DOHH2 (cell line): ENCODE measurements around the gene ADH4.
A peak's percentile ranks its signal among the peaks of the same experiment; 100 is the strongest.

Experiments
- H3F3A ChIP-seq: fragments of 200-600 bp; sonication (generic), shearing (Covaris generic); 2 replicates; pipeline ENCODE4 v1.6.0; 2016; ENCODE audit warnings: antibody characterized with exemption, mild to moderate bottlenecking; ENCODE audit not compliant: control insufficient read depth, insufficient read depth
- H3K27ac ChIP-seq: fragments of 200-600 bp; sonication (generic); 2 replicates; pipeline ENCODE4 v1.5.1; 2014; ENCODE audit warnings: low read depth, mild to moderate bottlenecking, low read length, moderate library complexity
- H3K27me3 ChIP-seq: fragments of 200-600 bp; sonication (generic); 2 replicates; pipeline ENCODE4 v1.6.1; 2014; ENCODE audit warnings: mild to moderate bottlenecking, low read length, mixed read lengths; ENCODE audit not compliant: control insufficient read depth
- H3K36me3 ChIP-seq: fragments of 200-600 bp; sonication (generic); 2 replicates; pipeline ENCODE4 v1.6.1; 2014; ENCODE audit warnings: mild to moderate bottlenecking, low read length, moderate library complexity, mixed read lengths; ENCODE audit not compliant: control insufficient read depth
- H3K4me1 ChIP-seq: fragments of 200-600 bp; sonication (generic); 2 replicates; pipeline ENCODE4 v1.6.1; 2014; ENCODE audit warnings: mild to moderate bottlenecking, low read length, mixed read lengths; ENCODE audit not compliant: control insufficient read depth
- H3K4me2 ChIP-seq: fragments of 200-600 bp; sonication (generic); 2 replicates; pipeline ENCODE4 v1.6.0; 2014; ENCODE audit warnings: mild to moderate bottlenecking, low read length, moderate library complexity
- H3K4me3 ChIP-seq: fragments of 200-600 bp; sonication (generic); 2 replicates; pipeline ENCODE4 v1.5.1; 2014; ENCODE audit warnings: mild to moderate bottlenecking, low read length, mixed read lengths
- H3K79me2 ChIP-seq: fragments of 200-600 bp; sonication (generic); 2 replicates; pipeline ENCODE4 v1.6.1; 2014; ENCODE audit warnings: mild to moderate bottlenecking, low read length, mixed read lengths; ENCODE audit not compliant: control insufficient read depth
- H3K9me2 ChIP-seq: fragments of 200-600 bp; sonication (generic); replicated peaks from 2 replicates; pipeline ENCODE4 v1.6.1; 2014; ENCODE audit warnings: mild to moderate bottlenecking, low read length, mixed read lengths; ENCODE audit not compliant: control insufficient read depth
- H3K9me3 ChIP-seq: fragments of 200-600 bp; sonication (generic); 2 replicates; pipeline ENCODE4 v1.6.1; 2014; ENCODE audit warnings: antibody characterized with exemption, low read length, mixed read lengths; ENCODE audit not compliant: control insufficient read depth, insufficient read depth
- H4K20me1 ChIP-seq: fragments of 200-600 bp; sonication (generic); 2 replicates; pipeline ENCODE4 v1.6.0; 2014; ENCODE audit warnings: low read depth, mild to moderate bottlenecking, antibody characterized with exemption, low read length, moderate library complexity; ENCODE audit not compliant: control insufficient read depth, insufficient read depth
- CTCF ChIP-seq: fragments of 200-600 bp; sonication (generic); IDR thresholded peaks from one replicate; pipeline ENCODE4 v1.5.1; 2014; ENCODE audit warnings: antibody characterized with exemption, mild to moderate bottlenecking, low read depth, low read length; ENCODE audit not compliant: poor library complexity, severe bottlenecking
- EZH2phosphoT487 ChIP-seq: fragments of 200-600 bp; sonication (generic); IDR thresholded peaks from 2 replicates; pipeline ENCODE4 v1.6.1; 2017; ENCODE audit warnings: borderline replicate concordance, mild to moderate bottlenecking, antibody characterized with exemption, low read length, moderate library complexity, mixed read lengths

Gene ADH4

GRCh38 chr4:99088481-99089365 is 55.4 kb downstream of the ADH4 start, which contains the start of gene ADH5:
Gene ADH5 (minus strand): TSS chr4:99088788. CDS start chr4:99088700, 88 bp downstream.
- H3K9me3 ChIP-seq = no peaks in the 10 kb centered on the region
- no peaks in the 10 kb centered on the region for H3K27me3 ChIP-seq
- peaks cover 46% of the 10 kb centered on the region for H3K79me2 ChIP-seq
- H3K36me3 ChIP-seq = peaks cover 24% of the 10 kb centered on the region
- H3K9me2 ChIP-seq = no peaks in the 10 kb centered on the region
- no peaks in the 10 kb centered on the region for H4K20me1 ChIP-seq
- H3K27ac ChIP-seq = peak within 1 kb of the TSS; percentile 38
- peak within 1 kb of the TSS; percentile 96 for H3K4me2 ChIP-seq
- H3K4me3 ChIP-seq = peak within 1 kb of the TSS; percentile 97
- H3K4me1 ChIP-seq = peaks cover 15% of the 10 kb centered on the region
- no peaks in the 10 kb centered on the region; the same call in 1 of the 2 replicates for H3F3A ChIP-seq
- TF ChIP-seq EZH2phosphoT487 (no peak), CTCF (no peak)

- peak overlapping the region; percentile 38; the same call in 1 of the 2 replicates for H3K27ac ChIP-seq
Observed at GRCh38 chr4:99088023-99088449, 56.1 kb downstream of the ADH4 start.

GRCh38 chr4:99084595-99084994 is 59.5 kb downstream of the ADH4 start:
- Histone ChIP-seq H3K27me3 (no peaks in the 10 kb centered on the region), H3K27ac (no peak overlapping the region), H3K4me2 (no peak overlapping the region), H3K36me3 (peaks cover 62% of the 10 kb centered on the region), H4K20me1 (no peaks in the 10 kb centered on the region), H3K4me1 (peaks cover 9% of the 10 kb centered on the region), H3K79me2 (peaks cover 41% of the 10 kb centered on the region), H3F3A (0 out of 2 replicates have a peak, but pooled peaks cover 2% of the 10 kb centered on the region), H3K9me3 (no peaks in the 10 kb centered on the region), H3K9me2 (no peaks in the 10 kb centered on the region), H3K4me3 (no peak overlapping the region)
- no peak for TF ChIP-seq CTCF
- no peak for TF ChIP-seq EZH2phosphoT487

More at GRCh38 chr4:99088023-99088449, 56.1 kb downstream of the ADH4 start:
- H3K79me2 ChIP-seq = peaks cover 46% of the 10 kb centered on the region
- H3K9me2 ChIP-seq = no peaks in the 10 kb centered on the region
- peak overlapping the region; percentile 97 for H3K4me3 ChIP-seq
- no peak for TF ChIP-seq EZH2phosphoT487
- TF ChIP-seq CTCF = no peak
- H4K20me1 ChIP-seq = no peaks in the 10 kb centered on the region
- no peaks in the 10 kb centered on the region for H3K9me3 ChIP-seq
- H3F3A ChIP-seq = no peaks in the 10 kb centered on the region; the same call in 1 of the 2 replicates
- peaks cover 28% of the 10 kb centered on the region for H3K36me3 ChIP-seq
- H3K4me1 ChIP-seq = peaks cover 15% of the 10 kb centered on the region
- no peaks in the 10 kb centered on the region for H3K27me3 ChIP-seq
- H3K4me2 ChIP-seq = peak overlapping the region; percentile 60
